DMS53 treated with DMSO at 0.1 percent for 48 hours (cell line): ENCODE data around the gene WDR7.

Experiments
- DNase-seq: peaks from one replicate; lab custom pipeline; 2025; ENCODE audit not compliant: unreplicated experiment; lab: John Stamatoyannopoulos, UW

Gene WDR7

DNA sequence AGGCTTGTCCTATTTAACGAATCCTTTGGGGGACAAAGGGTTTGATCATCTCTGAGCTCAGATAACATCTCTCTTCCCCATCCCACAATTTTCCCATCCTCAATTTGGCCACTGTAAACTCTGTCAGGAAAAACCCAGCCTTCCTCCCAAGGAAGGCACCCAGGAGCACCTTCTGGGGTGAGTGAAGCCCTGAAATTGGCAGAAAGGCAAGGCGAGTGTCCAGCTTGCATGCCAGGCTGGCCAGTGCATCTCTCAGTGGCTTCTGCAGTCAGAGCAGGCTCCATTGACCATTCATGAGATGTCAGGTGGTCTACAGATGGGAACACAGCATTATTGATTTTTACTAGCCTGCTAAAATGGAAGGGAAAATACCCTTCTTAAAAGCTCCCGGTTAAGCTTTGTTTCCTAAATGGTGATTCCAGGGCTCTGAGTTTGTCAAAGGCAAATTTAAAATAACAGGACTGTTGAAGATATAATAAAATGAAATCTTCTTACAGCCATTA, 412.5 kb downstream of the WDR7 start:
- DNase-seq, result no peak

DNA sequence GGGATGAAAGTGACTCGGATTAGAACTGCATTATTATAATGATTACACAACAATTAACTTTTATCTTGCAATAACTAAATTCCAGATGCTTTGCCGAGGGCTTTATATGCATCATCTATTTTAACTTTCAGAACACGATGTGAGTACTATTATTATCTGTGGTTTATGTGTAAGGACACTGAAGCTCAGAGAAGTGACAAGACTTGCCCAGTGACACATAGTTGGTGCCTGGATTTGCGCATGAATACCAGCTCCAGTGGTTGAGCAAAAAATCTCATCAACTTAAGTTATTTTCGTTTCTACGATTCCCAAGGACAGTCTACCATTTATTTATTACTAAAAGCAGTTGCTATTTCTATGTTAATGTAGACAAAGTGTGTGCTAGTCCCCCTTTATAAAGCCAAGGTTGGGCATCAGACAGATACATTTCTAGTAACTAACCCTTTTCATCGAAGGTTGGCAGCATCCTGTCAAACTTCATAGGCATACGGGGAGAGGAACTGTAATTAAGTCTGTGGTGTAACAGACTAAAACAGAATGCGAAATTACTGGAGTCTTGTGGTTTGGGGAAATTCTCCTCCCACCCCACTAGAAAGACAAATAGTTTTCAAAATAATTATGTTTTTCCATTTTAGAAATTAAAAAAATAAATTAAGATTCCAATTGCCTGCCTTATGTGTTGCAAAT, 422.5 kb downstream of the WDR7 start:
- DNase-seq, result no peak

DNA sequence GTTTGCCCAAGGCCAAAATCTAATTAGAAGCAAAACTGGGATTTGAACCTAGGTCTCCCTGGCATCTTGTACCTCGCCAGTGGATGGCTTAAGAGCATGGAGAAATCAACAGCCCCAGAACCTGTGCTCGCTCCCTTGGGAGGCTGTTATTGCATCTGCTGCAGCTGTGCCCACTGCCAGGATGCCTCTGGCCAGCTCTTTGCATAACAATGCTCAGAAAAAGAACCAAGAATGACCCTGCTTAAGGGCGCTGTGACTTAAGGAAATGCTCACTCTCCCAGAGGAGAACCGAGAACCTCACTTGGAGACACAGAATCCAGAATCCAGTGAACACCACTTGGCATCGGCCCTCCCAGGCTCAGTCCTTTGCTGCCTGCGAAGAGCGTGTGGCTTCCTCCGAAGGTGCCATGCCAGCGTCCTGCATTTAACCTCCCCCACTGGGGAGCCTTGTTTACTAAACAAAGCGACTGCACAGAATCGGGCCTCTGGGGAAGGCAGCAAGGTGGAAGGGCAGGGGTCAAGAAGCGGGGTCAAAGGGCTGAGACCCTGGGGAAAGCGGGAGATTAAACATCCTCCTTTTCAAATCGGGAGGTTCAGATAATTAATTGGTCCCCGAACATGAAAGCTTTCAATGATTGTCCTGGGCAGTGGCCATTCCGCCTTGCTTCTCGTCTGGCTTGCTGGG, 424.7 kb downstream of the WDR7 start:
- DNase-seq, result no peak

DNA sequence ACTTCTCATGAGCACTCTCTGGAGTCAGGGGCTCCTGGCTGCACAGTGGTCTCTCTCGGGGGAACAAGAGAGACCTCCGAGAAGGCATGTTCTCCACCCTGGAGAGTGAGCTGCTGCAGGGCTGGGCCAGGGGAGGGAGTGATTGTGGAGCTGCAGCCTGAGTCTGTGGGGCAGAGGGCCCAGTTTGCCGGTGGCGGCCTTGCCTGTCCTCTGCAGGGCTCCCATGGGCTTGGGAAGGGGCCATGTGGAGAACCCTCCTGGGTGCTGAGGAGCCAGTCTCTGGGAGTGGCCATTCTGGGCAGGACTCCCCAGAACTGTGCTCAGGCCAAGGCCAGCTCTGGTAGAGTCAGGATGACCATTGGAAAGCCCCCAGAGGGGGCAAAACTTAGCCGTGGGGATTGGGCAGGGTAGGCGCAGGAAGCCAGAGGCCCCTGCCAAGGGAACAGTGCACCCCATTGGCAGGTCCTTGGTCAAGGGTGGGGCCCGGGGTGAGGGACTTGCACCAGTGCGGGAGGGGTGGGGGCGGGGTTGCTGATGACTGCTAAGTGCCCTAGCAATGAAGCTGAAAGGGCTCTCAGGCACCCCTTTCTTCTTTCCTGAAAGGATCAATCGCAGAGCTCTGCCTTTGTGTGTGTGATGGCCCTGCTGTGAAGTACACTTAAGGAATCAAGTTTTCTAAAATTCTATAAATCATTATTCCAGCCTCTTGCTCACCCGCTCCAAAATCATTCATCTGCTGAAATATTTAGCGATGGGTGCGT, 426.0 kb downstream of the WDR7 start:
- no peak for DNase-seq

DNA sequence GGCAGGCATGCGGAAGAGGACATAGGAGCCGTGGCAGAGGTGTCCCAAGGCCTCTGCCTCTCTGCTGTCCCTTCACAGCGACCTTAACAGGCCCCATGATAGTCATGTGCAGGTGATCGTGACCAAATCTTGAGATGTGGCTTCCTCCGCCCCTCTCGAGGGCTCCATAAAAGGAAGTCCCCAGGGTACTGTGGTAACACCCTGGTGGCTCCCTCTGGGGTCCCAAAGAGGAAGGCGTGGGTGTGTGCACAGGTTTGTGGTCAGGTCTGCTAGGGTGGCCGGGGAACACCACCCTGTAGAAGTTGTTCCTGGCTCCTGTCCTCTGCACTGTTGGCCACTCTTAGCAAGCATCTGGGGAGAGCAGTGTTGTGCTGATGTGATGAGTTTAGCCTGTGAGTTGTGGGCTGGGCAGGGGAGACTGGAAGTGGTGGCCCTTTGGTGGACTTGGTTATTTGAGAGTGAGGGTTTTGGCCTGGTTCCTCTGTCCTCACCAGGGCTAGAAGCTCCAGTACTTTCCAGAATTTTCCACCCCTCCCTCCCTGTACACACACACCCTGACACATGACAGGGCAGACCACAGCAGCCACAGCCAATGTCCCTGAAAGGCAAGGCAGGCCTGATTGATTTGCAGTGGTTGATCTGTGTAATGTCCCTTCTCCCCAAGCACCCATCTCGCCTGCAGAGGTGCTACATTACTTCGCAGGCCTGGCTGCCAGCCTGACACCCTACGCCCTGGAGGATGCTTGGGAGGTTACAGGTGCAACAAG, 426.8 kb downstream of the WDR7 start:
- DNase-seq, result no peak

DNA sequence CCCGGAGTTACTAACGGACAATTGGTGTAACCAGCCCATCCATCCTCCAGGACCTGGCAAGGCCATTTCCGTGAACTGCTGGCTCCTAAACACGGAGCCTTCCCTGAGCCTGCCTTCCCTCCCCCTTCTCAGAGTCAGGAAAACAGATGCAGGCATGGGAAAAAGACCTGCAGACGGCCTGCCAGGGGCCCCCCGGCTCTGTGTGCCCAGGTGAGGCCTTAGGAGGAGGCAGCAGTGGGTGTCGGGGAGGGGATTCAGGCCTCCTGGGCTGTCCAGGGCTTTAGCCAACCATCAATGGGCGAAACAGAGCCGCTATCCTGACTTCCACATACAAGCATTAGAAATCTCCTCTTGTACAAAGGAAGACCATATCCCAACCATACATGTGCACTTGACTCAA, 427.5 kb downstream of the WDR7 start:
- DNase-seq, result no peak

DNA sequence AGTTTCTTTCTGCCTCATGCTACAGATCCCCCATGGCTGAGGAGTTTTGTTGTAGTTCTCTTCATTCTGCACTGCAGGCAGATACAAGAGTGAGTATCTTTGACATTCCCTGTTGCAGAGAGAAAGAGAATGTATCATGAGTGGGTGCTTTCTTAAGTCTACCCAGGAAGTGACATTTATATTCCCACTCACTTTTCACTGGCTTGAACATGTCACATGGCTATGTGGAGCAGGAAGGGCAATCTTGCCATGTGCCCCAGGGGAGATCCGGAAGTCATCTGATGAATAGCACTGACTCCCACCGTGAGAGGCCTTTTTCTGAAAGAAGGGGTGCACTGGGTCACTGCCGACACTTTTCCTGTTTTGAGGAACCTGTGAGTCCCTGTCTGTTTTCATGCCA, 429.3 kb downstream of the WDR7 start:
- no peak for DNase-seq

DNA sequence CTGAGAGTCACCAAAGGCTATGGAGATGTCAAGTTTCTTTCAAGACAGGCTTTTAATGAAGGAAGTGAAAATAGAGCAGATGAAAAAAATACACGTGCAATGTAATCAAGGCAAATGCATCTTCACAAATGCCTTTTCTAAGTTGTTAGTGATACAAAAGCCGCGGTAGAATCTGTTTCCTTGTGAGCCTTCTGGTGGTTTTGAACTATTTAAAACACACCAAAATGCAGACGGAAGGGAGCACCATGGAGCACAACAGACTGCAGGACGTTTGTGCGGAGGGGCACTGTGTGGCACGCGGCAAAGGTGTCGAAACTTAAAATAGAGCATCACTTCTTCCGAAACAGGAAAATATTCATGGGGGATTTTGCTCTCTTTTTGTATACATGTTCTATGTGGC, 430.7 kb downstream of the WDR7 start:
- DNase-seq, result no peak

DNA sequence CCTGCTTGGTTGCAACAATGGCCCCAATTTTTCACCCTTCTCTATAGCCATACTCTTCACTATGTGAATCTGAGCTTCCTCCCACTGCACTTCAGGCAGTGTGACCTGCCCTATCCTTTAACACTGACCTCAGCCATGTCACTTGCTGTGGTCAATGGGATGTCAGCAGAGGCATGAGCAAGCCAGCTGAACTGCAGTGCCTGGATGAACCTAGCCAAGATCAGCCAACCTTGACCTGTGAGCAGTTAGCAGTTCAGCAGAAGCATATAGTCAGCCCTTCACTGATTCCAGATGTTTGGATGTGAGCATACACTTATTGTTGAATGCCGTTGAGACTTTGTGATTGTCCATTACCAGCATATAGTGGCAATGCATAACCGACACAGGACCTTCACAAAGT, 432.3 kb downstream of the WDR7 start:
- DNase-seq, result no peak

DNA sequence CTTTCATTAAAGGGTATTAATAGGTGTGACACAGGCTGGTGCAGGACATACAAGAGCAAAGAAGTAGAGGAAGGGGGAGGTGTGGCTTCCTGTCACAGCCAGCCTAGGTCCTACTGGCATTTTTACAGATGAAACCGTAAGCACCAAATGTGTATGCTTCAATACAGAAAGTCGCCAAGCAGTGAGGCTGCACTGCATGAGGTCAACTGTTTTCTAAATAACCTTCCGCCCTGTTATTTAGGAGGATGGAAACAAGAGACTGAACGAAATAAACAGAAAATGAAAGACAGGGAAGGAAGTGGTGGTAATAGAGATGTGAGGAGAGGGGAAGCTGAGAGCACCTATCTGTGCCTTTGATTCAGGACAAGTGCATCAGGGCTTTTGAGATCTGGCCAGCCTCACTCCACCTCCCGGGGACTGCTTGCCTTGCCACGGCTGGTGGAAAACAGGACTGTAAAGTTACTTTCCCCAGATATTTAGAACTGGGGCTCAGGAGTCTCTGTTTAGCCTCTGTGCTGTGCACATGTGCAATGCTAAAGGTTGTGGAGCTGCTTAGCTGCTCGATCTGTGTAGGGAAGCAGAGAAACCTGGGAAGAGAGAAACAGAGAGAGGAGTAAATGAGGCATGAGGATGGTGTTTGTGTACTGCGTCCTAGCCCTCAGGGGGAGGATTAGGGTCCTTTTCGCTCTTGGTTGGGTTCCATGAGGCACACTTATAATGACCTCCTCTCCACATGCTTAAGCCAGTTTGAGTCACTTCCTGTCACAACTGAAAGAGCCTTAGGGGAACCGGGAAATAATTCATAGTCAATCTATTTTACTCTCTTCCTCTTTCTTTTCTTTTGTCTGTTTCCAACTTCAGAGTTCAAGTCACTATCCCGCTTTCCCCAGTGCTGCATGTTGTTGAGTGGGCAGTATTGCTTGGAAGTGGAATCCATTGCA, 433.4 kb downstream of the WDR7 start:
- DNase-seq, result peak; percentile 12

DNA sequence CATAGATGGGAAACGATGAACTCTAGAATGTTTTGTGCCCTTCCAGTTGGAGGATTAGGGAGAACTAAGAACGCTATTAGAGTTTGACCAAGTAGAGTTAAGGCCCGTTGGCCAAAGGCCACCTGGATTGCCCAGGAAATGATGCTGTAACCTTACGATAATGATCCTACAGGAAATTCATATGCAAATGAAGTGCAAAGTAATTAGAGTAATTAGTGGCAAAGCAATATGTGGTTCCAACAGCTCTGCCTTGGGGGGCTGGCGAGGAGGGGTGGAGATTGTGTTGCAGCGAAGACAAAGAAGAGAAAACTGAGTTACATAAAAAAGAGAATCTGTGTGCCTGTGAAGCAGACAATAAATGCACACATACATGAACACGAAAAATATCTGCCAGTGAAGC, 434.2 kb downstream of the WDR7 start:
- no peak for DNase-seq

DNA sequence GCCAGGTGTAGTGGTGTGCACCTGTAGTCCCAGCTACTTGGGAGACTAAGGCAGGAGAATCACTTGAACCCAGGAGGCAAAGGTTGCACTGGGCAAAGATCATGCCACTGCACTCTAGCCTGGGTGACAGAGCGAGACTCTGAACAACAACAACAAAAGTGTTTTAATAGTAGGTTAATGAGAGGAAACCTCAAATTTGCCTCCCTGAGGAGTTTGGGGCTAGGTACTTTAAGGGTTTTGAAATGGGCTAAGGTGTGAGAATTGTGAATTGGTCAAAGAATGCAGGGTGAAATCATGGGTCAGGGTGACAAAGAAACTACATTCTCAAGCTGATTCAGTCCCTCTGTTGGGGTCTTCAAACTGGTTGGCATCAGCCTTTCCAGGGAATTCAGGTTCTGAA, 435.0 kb downstream of the WDR7 start:
- DNase-seq, result no peak
